ENCODE measurements around the gene RTN4IP1.

The RTN4IP1 gene

DNA sequence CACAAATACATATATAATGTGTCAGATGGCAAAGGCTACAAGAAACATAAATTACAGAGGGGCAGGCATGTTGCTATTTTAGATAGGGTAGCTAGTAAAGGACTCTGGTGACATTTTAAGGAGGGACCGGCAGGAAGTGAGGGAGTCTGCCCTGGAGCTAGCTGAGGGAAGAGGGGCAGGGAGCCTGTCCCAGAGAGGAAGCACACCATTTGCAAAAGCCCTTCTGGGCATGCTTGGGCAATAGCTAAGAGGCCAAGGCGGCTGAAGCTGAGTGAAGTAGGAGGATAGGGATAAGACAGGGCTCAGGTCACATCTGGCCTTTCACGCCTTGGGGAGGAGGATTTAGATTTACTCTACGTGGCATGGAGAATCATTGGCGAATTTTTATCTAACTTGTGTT, 96.2 kb downstream of the RTN4IP1 start:
- no peak for FAIRE-seq
- TF ChIP-seq, protein P1, sequence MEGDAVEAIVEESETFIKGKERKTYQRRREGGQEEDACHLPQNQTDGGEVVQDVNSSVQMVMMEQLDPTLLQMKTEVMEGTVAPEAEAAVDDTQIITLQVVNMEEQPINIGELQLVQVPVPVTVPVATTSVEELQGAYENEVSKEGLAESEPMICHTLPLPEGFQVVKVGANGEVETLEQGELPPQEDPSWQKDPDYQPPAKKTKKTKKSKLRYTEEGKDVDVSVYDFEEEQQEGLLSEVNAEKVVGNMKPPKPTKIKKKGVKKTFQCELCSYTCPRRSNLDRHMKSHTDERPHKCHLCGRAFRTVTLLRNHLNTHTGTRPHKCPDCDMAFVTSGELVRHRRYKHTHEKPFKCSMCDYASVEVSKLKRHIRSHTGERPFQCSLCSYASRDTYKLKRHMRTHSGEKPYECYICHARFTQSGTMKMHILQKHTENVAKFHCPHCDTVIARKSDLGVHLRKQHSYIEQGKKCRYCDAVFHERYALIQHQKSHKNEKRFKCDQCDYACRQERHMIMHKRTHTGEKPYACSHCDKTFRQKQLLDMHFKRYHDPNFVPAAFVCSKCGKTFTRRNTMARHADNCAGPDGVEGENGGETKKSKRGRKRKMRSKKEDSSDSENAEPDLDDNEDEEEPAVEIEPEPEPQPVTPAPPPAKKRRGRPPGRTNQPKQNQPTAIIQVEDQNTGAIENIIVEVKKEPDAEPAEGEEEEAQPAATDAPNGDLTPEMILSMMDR (IDR thresholded peaks at IDR 0.05; ENCODE audit: insufficient read depth, missing control alignments): no peak

DNA sequence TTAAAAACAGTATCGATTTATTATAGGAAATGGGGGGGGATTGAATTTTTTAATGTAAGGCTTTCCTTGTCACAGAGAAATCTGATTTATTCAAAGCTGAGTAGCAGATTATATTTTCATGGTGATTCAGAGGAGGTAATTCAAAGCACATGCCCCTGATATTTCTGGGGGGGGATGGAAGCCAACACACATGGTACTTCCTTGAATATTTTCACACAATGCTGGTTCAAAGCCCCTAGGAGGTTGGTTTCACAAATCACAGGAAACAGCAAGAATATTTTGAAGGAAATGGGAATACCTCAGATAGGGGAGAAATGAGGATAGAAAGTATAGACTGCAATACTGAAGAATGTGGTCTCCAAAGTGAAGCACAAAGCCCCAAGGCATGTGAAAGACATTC, 98.8 kb downstream of the RTN4IP1 start:
- DNase-seq (ENCODE audit: insufficient read length, low spot score): no peak
- no peak for FAIRE-seq
- TF ChIP-seq, protein P1 (IDR thresholded peaks at IDR 0.05; ENCODE audit: insufficient read depth, missing control alignments): no peak

More for the DNA sequence above, 96.2 kb downstream of the RTN4IP1 start:
- DNase-seq (ENCODE audit: insufficient read length, low spot score): no peak

DNA sequence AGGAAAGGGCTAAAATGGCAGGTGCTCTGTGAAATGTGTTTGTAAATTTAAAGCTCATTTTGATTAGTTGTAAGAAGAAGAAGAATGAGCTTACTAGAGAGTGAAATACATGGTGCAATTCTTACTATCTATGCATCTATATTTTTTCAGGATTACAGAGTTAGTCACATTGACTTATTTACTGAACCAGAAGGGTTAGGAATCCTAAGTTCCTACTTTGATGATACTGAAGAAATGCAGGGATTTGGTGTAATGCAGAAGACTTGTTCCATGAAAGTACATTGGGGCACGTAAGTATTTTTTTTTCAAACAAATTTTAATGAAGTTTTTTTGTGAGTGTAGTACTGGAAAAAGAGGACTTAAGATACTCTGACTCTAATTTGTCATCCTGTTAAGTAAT, 99.3 kb downstream of the RTN4IP1 start:
- no peak for FAIRE-seq
- TF ChIP-seq, protein P1 (IDR thresholded peaks at IDR 0.05; ENCODE audit: insufficient read depth, missing control alignments): no peak

DNA sequence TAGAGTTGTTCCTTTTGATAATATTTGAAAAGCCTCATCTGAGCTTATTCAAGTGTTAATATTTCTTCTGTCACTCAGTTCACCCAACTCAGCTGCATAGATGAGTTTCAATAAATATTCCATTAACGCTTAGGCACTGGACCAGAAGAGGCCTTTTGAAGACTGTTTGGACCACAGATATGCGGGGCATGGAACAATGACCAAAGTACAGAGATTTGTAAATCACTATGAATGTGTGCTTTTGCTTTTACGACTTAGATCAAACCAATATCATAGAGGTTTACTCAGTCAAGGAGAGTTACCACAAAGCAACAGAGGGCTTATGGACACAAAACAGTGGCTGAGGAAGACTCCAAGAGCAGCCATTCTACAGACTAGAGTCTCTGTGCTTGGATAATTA, 99.9 kb downstream of the RTN4IP1 start:
- DNase-seq (ENCODE audit: insufficient read length, low spot score): no peak
- no peak for FAIRE-seq
- TF ChIP-seq, protein P1 (IDR thresholded peaks at IDR 0.05; ENCODE audit: insufficient read depth, missing control alignments): no peak

More for the DNA sequence above, 99.3 kb downstream of the RTN4IP1 start:
- DNase-seq (ENCODE audit: insufficient read length, low spot score): no peak

DNA sequence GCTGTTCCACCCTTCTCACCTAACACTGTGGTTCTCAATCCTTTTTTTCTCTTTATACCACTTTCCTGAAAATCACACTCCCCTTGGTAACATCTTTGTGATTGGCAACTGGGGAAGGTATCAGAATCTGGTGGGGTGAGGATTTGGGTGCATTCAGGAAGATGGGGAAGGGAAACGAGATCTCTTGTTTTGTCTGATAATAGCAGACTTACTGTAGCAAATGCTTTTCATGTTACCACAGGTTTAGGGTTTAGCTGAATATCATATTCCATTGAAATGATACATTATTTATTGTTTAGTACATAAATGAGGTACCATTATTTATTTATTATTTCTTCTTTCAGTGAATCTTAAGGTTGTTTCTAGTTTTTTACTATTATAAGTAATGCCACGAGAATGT, 100.8 kb downstream of the RTN4IP1 start:
- DNase-seq (ENCODE audit: insufficient read length, low spot score): no peak
- no peak for FAIRE-seq
- TF ChIP-seq, protein P1 (IDR thresholded peaks at IDR 0.05; ENCODE audit: insufficient read depth, missing control alignments): no peak

DNA sequence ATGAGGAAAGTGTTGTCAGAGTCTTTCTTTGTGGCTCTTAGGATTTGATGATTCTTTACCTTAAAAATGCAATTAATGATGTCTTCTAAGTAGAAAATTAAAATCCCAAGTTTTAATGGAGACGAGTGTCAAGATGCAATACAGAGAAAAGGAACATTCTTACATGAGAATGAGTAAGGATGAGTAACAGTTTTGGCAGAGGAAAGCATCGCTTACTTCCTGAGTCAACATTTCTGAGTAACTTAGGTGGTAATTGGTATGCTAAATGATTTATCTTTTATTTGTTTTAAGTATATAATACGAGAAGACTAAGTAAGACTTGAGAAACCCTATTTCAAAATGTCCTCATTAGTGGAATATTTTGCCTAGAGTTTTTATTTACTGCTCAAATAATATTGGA, 101.3 kb downstream of the RTN4IP1 start:
- DNase-seq (ENCODE audit: insufficient read length, low spot score) (no peak), FAIRE-seq (no peak)
- TF ChIP-seq, protein P1 (IDR thresholded peaks at IDR 0.05; ENCODE audit: insufficient read depth, missing control alignments): no peak

DNA sequence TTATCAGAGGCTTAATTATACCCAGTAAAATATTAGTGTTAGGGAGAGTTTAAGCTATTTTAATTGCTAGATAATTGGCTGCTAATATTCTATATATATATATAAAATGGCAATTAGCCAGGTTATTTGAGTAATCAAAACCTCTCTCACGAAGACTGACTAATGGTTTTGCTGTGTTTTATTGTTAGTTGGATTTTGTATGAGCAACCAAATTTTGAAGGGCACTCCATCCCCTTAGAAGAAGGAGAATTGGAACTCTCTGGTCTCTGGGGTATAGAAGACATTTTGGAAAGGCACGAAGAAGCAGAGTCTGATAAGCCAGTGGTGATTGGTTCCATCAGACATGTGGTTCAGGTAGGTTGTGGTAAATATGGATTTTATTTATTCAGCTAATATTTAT, 102.2 kb downstream of the RTN4IP1 start:
- no peak for FAIRE-seq
- TF ChIP-seq, protein P1 (IDR thresholded peaks at IDR 0.05; ENCODE audit: insufficient read depth, missing control alignments): no peak
- no peak for DNase-seq (ENCODE audit: insufficient read length, low spot score)
